ENCODE data around the gene ARID4B.
A peak's percentile ranks its signal among the peaks of the same experiment; 100 is the strongest.

GRCh38 chr1:235367000-235367908 is 39.3 kb upstream of the ARID4B start, which contains the start of gene TBCE:
- TF ChIP-seq REST (IDR thresholded peaks at IDR 0.05; ENCODE audit: insufficient replicate concordance, low read depth) (peak; percentile 50), POLR2AphosphoS5 (IDR thresholded peaks at IDR 0.05; ENCODE audit: low read depth) (peak; percentile 86)
- TF ChIP-seq, protein P1, sequence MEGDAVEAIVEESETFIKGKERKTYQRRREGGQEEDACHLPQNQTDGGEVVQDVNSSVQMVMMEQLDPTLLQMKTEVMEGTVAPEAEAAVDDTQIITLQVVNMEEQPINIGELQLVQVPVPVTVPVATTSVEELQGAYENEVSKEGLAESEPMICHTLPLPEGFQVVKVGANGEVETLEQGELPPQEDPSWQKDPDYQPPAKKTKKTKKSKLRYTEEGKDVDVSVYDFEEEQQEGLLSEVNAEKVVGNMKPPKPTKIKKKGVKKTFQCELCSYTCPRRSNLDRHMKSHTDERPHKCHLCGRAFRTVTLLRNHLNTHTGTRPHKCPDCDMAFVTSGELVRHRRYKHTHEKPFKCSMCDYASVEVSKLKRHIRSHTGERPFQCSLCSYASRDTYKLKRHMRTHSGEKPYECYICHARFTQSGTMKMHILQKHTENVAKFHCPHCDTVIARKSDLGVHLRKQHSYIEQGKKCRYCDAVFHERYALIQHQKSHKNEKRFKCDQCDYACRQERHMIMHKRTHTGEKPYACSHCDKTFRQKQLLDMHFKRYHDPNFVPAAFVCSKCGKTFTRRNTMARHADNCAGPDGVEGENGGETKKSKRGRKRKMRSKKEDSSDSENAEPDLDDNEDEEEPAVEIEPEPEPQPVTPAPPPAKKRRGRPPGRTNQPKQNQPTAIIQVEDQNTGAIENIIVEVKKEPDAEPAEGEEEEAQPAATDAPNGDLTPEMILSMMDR (IDR thresholded peaks at IDR 0.05; ENCODE audit: insufficient read depth, low read length) = no peak
